Activated gamma-delta T cell treated with anti-CD3 and anti-CD28 coated beads, Interleukin-2, amount 50 U/mL, for 16 hours (primary cell): ENCODE results near the gene OR52A5.
"Not testable (repeated sequence)": the region's sequence is repeated elsewhere in the genome, so short reads cannot be mapped to it uniquely, and the experiment has no call there.

Experiments used
- DNase-seq: peaks from one replicate; pipeline ENCODE4 v3.0.0-alpha.2; 2020; ENCODE audit warnings: low read depth

OR52A5 gene

DNA sequence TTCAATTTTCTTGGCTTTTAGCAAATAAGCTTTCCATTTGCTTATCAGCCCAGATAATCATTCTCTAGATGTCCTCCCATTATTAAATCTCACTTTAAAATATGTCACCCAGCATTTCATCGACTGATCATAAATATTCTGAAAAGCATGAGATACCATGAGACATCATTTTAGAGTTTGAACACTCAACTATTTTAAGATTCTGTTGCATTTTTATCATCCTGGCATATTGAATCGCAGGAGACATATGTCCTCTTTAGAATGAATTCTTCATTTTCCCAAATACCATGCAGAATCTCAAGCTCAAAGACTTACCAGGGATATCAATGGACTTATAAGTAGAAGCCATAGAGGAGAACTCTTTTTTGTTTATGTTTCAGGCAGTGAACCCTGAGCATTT, at the start of gene OR52A5:
Gene OR52A5, minus strand, starts transcription at position 361 of the 400 bp plus-strand sequence. CDS start 5,714 bp downstream, outside the sequence.
- no peak for DNase-seq

DNA sequence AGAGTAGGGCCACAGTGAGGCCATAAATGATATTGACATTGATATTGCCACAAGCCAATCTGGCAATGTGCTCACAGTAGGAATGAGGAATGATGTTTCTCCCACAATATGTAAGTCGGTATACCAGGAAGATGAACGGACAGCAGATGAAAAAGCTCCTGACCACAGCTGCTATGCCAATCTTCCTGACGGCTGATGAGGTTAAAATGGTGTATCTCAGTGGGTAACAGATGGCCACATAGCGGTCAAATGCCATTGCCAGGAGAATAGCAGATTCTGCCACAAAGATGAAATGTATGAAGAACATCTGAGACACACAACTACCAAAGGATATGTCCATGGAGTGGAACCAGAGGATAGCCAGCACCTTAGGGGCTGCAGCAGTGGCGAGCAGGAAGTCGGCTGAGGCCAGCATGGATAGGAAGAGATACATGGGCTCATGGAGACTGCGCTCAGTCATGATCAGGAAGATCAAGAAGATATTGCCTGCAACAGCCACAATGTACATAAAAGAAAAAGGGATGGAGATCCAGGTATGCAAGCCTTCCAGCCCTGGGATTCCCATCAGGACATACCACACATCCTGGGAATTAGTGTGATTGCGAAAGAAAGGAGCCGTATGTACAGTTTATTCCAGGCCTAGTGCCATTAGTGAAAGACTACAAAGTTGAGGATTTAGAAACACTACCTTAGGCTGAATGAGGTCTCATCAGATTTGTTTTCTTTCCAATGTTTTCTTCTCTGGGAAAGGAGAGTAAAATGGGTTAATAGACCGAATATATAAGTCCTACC, 40.1 kb upstream of the OR52A5 start:
- DNase-seq = no peak

DNA sequence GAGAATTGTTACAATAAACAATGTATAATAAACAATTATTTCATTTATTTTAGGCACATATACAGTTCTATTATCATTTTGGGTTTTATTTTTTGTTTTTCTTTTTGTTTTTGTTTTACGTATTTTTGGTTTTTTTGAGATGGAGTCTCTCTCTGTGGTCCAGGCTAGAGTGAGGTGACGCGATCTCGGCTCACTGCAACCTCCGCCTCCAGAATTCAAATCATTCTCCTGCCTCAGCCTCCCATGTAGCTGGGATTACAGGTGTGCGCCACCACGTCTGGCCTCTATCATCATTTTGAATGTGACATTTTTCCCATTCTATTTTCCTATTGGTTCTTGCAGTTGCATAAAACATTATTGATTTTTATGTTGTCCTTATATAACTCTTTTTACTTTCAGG, 36.8 kb upstream of the OR52A5 start:
- no peak for DNase-seq

DNA sequence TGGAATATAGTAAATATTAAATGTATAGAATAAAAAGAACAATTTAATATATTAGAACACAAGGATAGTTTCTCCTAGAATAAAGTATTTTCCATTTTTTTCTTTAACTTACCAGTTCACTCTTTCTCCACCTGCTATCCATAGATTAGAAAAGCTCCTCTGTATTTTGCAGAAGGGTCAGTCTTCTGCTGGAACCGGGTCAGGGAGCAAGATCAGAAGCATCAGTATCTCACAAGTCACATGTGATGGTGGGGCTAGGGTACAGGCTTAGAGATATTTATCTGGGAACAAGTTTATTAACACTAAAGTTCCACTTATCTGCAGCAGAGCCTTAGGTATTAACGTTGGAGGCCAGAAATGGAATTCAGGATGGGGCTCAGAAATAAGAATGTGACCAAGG, 33.7 kb upstream of the OR52A5 start:
- no peak for DNase-seq

DNA sequence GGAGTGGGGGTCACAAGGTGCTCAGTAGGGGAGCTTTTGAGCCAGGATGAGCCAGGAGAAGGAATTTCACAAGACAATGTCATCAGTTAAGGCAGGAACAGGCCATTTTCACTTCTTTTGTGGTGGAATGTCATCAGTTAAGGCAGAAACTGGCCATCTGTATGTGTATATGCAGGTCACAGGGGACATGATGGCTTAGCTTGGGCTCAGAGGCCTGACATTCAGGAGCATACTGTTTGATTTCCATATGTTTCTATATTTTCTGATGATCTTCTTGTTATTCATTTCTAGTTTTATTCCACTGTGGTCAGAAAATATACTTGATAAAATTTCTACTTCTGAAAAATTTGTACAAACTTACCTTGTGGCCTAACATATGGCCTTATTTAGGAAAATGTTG, 27.7 kb upstream of the OR52A5 start:
- DNase-seq = not testable (repeated sequence)

DNA sequence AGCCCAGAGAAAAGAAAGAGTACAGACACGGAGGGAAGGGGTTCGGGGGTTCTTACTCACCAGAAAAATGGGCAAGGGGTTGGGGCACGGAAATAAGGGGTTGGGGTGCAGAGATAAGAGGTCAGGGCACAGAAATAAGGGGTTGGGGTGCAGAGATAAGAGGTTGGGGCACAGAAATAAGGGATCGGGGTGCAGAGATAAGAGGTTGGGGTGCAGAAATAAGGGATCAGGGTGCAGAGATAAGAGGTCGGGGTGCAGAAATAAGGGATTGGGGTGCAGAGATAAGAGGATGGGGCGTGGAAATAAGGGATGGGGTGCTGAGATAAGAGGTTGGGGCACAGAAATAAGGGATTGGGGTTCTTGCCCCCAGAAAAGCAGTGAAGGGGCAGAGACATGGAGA, 26.7 kb upstream of the OR52A5 start:
- not testable (repeated sequence) for DNase-seq

DNA sequence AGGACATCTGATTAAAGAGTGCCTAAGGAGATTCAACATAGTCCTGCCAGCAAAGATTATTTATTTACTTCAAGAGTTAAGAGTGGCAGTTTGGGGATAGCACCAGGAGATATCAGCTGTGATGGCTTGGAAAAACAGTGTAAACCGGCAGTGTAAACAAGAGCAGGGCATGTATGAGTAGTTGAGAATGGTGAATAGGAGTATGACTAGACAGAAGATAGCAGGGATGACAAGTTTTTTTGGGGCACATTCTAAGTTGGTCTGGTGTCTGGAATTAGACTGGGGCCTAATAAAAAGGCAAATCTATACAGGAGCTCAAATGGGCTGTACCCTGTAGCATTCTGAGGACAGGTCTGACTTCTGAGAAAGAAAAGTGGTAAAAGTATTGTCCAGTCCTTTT, 22.9 kb upstream of the OR52A5 start:
- DNase-seq = not testable (repeated sequence)

DNA sequence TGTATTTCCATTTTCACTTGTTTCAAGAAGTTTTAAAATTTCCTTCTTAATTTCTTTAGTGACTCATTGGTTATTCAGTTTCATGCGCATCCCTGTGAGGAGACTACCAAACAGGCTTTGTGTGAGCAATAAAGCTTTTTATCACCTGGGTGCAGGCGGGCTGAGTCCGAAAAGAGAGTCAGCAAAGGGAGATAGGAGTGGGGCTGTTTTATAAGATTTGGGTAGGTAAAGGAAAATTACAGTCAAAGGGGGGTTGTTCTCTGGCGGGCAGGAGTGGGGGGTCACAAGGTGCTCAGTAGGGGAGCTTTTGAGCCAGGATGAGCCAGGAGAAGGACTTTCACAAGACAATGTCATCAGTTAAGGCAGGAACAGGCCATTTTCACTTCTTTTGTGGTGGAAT, 22.1 kb upstream of the OR52A5 start:
- DNase-seq = not testable (repeated sequence)

DNA sequence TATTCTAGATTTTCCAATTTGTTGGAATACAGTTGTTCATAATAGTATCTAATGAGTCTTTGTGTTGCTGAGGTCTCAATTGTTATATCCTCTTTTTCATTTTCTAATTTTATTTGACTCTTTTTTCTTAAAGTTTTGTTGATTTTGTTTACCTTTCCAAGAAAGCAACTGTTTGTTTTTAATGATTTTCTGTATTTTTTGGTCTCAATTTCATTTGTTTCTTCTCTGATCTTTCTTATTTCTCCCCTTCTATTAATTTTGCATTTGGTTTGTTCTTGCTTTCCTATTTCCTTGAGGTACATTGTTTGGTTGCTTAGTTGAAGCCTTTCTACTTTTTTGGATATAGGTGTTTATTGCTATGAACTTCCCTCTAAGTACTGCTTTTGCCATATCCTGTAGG, 21.6 kb upstream of the OR52A5 start:
- DNase-seq = no peak

DNA sequence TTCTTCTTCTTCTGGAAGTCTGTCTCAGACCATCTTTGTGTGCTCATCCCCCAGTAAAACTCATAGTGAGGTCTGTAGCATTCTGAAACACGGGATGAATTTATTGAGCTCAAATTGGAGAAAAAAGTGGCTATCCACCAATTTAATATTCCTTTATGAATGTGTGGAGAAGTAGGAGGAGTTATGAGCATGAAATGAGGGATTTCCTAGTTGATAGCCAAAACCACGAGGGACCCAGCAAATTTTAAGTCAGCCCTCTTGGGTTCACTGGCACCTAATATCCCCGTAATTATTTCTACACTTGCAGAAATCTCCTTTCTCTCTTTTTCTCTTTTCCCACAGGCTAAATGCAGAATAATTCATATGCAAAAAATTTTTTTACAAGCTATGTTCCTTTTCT, 16.5 kb upstream of the OR52A5 start, which contains the start of gene OR52A1:
Gene OR52A1, minus strand, starts transcription at position 101 of the 400 bp plus-strand sequence. CDS start 2,388 bp downstream, outside the sequence.
- no peak for DNase-seq

DNA sequence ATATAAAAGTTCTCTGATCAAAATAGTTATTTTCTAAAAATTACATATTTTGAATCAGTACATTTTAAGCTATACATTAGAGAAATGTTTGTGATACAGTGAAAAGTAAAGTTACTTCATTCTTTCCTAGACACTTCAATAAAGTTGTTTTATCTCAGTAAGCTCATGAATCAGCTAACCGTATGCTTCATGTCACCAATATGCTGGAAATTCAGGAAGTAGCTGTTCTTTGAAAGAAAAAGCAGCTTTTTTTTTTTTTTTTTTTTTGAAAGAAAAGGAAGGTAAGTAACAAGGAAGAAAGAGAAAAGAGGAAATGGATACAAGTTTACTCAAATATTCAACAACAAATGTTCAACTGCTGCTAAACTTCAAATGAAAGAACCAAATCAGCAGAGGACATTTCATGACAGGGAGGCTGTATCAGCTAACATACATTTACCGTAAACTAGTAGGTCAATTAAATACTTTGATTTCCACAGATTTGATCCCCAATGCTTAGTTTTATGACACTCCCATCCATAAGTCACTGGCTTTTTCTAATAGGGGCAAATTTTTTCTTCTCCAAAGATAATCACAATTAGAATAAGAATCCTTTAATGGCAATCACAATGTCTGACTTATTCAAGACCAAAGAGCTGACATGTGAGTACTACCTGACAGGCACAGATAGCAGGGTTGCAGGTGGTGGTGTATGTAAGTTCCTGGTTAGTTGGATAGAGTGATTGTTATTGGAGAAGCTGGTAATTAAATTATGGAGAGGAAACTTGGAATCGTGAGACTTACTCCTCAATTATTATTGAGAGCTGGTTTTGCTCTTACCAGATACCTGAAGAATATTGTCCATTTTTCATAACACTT, 15.6 kb upstream of the OR52A5 start:
- DNase-seq = no peak

DNA sequence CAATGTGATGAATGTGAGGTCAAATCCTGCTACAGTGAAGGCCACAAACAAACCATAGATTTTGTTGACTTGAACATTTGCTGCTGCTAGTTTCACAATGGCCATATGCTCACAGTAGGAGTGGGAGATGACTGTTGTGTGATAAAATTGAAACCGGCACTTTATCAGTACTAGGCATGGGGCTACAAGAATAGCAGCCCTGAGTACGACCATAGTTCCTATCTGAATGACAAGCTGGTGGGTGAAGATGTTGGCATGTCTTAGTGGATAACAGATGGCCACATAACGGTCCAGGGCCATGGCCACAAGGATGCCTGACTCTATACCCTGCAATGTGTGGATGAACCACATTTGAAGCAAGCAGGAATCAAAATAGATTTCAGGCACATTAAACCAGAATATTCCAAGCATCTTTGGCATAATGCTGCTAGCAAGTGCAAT, 13.6 kb upstream of the OR52A5 start:
- DNase-seq = no peak

DNA sequence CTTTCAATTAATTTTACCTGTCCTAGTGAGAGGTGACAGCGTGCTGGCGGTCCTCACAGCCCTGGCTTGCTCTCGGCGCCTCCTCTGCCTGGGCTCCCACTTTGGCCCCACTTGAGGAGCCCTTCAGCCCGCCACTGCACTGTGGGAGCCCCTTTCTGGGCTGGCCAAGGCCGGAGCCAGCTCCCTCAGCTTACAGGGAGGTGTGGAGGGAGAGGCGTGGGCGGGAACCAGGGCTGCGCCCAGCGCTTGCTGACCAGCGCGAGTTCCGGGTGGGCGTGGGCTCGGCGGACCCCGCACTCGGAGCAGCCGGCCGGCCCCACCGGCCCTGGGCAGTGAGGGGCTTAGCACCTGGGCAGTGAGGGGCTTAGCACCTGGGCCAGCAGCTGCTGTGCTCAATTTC, 6.0 kb upstream of the OR52A5 start:
- not testable (repeated sequence) for DNase-seq

DNA sequence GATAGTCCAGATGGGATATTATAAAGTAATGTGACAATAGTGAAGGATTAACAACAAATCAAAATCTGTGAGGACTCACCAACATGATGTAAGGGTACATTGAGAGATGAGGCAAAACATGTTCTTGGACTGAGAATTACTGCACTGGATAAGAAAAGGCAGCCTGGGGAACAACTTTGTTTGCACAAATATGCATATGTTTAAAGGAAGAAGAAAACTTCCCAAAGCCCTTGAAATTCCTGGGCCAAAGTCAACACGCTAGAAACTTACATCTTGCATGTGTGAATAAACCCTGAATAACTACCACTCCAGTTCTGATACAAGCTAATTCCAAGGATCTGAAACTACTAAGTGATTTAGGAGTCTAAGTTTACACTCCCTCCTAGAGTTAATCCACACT, 1.1 kb downstream of the OR52A5 start:
- no peak for DNase-seq

DNA sequence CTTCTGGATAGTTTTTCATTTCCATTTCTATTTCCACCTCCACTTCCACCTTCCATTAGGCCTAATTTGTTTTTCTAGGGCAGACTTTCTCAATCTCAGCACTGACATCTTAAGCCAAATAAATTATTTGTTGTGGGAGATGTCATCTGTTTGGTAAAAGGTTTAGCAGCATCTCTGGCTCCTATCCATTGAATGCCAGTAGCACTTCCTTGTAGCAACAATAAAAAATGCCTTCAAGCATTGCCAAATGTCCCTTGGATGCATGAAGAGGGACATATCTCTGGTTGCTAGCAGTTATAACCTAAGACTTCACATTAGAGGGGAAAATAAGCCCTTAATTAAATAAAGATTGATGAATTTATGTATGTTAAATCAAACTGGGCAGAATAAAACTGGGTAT, 1.9 kb downstream of the OR52A5 start:
- no peak for DNase-seq

DNA sequence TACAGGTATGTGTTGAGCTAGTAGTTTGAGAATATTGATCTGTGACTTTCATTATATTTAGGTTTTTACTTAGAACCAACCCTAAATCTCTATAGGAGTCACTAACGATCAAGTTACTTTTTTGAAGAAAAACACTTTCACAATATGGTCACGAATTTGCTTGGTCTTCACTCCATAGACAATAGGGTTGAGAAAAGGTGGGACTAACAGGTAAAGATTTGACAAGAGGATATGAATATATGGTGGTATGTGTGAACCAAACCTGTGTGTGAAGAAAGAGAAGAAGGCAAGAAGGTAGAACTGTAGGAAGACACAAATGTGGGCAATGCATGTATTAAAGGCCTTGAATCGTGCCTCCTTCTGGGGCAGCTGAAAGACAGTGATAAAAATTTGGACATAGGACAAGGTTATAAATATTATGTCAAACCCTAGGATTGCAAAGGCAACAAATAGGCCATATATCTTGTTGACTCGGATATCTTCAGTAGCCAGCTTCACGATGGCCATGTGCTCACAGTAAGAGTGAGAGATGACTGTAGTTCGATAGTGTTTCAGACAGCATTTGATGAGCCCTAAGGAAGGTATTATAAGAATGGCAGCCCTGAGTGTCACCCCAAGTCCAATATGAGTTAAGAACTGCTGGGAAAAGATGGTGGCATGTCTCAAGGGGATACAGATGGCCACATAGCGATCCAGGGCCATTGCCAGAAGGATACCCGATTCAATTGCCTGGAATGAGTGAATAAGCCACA, 6.4 kb downstream of the OR52A5 start:
- no peak for DNase-seq

DNA sequence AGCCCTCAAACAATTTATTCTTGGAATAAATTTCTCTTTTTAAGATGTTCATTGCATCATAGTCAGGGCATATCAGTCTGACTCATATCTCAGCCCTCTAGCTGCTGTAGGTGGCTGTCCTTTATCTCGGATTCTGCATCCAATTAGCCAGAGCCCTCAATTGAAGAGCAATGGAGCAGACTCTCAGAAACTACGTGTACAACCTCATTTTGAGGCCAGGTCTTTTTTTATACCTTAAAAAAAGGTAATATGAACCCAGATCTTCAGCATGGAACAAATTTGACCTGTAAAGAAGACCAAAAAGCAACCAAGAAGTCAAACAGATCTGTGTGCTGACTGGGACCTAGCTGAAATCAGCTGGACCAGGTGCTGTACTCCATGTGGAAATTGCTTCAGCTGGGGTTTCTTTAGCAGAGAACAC, 8.7 kb downstream of the OR52A5 start:
- DNase-seq = no peak

DNA sequence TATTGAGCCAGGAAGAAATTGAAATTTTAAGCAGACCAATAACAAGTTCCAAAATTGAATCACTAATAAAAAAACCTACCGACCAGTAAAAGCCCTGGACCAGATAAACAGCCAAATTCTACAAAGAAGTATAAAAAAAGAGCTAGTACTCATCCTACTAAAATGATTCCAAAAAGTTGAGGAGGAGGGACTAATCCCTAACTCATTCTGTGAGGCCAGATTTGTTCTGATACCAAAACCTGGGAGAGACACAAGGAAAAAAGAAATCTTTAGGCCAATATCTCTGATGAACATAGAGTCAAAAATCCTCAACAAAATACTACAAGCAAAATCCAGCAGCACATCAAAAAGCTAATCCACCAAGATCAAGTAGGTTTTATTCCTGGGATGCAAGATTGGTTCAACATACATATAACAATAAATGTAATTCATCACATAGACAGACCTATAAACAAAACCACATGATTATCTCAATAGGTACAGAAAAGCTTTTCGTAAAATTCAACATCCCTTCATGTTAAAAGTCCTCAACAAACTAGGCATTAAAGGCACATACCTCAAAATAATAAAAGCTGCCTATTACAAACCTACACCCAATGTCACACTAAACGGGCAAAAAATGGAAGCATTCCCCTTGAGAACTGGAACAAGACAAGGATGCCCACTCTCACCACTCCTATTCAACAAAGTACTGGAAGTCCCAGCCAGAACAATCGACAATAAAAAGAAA, 13.1 kb downstream of the OR52A5 start:
- DNase-seq = no peak

DNA sequence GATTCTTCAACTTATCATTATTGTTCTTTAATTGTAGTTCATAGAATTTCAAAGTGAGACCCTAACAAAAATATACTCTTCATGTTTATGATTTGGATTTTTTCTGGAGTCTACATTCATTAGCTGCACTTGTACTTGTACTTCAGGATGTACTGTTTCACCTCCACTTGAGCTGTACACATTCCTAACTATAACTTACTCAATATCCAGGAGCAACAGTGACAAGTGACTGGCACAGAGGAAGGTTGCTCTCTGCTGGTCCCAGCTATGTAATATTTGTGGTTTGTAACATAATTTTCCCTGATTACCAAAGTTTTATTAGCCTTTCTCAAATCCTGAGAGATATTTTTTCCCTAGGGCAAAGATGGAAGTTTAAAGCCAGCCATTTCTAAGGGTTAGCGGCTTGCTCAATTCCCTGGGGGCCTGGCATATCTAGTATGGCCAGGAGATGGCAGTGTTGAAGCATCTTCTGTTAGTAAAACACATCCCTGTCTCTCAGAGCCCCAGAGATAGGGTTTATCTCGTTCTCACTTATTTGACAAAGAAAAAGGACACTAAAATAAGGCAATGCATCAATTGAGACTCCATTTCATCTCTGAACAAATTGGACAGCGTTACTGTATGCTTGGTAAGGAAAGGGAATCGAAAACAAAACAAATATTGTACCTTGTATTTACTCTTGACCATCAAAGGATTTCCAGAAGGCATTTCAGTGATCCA, 14.2 kb downstream of the OR52A5 start:
- peak; percentile 12 for DNase-seq

DNA sequence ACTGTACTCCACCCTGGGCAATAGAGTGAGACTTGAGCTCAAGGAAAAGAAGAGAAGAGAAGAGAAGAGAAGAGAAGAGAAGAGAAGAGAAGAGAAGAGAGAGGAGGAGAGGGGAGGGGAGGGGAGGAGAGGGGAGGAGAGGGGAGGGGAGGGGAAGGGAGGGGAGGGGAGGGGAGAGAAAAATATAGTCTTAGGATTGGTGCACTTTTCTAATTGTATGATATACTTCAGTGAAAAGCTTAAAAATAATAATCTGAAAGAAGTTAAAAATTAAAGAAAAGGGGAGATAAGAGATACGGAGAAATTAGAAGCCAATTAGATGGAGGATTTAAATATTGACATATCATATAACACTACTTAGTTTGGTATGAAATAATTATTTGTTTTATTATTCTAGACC, 19.3 kb downstream of the OR52A5 start:
- no peak for DNase-seq

DNA sequence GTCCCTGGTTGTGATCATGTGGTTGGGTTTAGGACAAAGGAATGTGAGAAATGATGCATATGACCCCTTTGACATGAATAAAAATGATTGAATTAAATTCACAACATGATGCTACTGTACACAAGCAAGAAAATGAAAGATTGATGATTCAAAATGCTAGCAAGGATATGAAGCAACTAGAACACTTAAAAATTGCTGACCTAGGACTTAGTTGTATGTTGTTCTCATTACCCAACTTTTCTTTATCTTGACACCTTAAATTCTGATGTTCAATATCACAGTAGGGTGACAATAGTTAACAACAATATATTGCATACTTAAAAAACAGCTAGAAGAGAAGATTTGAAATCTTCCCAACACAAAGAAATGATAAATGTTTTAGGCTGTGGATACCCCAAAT, 20.6 kb downstream of the OR52A5 start:
- no peak for DNase-seq
